ENCODE data around the gene UGT2B15.
"Not testable (repeated sequence)": the region's sequence is repeated elsewhere in the genome, so short reads cannot be mapped to it uniquely, and the experiment has no call there.

Gene UGT2B15

DNA sequence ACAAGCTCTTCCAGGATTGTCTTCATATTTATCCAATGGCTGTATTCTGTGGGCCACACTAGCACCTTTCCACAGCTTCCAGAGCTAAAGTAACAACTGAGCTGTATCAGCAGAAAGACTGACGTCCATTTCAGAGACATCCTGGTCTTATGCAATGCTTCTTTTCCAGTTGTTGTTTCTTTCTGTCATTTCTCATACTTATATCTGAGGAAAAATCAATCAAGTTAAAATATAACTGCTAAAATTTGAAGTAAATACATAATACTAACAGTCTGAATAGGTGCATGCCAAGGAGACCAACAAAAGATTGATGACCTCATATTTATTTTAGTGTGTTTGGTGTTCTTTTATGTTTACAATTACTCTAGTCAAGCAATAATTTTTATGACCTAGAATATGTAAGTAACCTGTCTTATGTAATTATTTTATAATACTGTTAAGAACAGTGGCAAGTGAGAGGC lies at the start of gene UGT2B15:
TSS of gene UGT2B15 (minus strand) at position 174 of the 461 bp plus-strand sequence. CDS start at position 140, 34 bp downstream.
- not testable (repeated sequence) for DNase-seq

GRCh38 chr4:68719075-68719473 lies 48.6 kb upstream of the UGT2B15 start:
- DNase-seq: no peak

DNA sequence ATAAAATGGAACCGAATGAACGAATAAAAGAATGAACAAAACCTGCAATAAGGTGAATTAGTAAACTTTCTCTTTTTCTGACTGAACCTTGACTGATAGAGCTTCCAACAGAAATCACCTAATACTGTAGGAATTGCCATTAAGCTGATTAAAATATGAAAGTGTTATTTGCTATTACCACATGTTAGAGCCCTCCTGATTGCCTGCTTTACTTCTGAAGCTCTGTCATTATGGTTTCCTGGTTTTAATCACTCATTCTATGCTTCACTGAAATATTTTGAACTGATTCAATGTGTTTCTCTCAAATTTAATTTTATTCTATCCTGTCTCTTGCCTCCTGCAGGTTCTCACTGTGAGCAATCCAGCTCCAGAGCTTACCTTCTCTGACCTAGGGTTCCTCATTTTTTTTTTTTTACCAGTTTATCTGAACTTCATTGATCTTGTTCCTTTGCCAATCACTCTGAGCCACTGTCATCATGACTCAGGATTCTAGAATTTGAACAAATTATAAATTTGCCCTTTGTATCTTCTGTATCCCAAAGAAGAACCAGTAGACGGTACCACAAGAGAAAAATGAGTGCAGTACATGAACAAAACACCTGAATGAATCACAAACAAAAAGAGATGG lies 48.1 kb upstream of the UGT2B15 start:
- no peak for DNase-seq

DNA sequence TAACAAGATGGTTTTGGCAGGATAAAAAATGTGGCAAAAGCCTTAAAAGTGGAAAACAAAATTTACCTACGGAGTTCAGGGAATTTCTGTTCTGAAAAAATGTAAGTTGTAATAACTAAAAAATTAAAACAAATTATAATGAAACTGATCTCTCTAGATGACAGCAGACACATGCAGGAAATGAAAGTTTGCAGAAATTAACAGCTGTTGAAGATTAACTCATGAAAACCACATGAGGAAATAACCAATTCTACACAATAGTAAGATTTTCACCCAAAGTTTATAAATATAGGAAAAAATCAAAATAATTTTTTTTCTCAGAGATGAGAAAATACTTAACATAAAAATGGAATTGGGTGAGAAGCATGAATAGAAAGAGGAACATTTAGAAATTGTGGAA lies 47.5 kb upstream of the UGT2B15 start:
- DNase-seq: no peak

- DNase-seq: no peak
Observed at GRCh38 chr4:68714400-68714799, 43.9 kb upstream of the UGT2B15 start.

GRCh38 chr4:68712207-68712606 lies 41.8 kb upstream of the UGT2B15 start:
- DNase-seq: no peak

DNA sequence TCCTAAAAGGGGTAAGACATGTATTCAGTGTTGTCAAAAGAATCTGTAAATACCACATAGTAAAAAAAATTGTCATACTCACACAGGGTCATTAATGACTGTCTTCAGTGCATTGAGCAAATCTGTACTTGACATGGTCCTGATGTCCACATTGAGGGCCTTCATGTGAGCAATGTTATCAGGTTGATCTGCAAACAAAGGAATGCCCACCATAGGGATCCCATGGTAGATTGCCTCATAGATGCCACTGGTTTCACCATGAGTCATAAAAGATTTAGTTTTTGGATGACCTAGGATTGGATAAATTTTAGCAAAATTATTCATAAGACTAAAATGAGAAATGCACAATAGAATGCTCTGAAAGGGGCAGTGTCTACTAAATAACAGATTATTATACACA lies 38.1 kb upstream of the UGT2B15 start:
- no peak for DNase-seq

- DNase-seq: not testable (repeated sequence)
Observed at GRCh38 chr4:68703168-68703567, 32.7 kb upstream of the UGT2B15 start.

DNA sequence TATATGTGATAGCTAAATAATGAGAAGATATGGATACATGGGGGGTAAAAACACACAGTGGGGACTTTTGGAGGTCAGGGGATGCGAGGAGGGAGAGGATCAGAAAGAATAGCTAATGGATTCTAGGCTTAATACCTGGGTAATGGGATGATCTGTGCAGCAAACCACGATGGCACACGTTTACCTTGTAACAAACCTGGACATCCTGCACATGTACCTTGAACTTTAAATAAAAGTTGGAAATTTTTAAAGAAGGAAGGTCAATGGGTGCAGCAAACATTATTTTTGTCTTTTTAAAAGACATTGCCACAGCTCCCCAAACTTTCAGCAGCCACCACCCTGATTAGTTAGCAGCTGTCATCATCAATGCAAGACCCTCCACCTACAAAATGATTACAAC lies 29.7 kb upstream of the UGT2B15 start:
- no peak for DNase-seq

DNA sequence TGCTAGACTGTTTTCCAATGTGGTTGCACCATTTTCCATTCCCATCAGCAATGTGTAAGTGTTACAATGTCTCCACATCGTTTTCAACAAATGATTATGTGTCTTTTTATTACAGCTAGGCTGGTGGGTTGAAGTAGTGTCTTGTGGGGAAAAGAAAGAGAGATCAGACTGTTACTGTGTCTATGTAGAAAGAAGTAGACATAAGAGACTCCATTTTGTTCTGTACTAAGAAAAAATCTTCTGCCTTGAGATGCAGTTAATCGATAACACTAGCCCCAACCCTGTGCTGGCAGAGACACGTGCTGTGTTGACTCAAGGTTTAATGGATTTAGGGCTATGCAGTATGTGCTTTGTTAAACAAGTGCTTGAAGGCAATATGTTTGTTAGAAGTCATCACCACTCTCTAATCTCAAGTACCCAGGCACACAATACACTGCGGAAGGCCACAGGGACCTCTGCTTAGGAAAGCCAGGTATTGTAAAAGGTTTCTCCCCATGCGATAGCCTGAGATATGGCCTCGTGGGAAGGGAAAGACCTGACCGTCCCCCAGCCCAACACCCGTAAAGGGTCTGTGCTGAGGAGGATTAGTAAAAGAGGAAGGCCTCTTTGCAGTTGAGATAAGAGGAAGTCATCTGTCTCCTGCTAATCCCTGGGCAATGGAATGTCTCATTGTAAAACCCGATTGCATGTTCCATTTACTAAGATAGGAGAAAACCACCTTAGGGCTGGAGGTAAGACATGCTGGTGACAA lies 23.0 kb upstream of the UGT2B15 start:
- no peak for DNase-seq

- DNase-seq: no peak
Observed at GRCh38 chr4:68691186-68691585, 20.7 kb upstream of the UGT2B15 start.

- DNase-seq: no peak
Observed at GRCh38 chr4:68683034-68683433, 12.6 kb upstream of the UGT2B15 start.

GRCh38 chr4:68681298-68681697 lies 10.8 kb upstream of the UGT2B15 start:
- not testable (repeated sequence) for DNase-seq

DNA sequence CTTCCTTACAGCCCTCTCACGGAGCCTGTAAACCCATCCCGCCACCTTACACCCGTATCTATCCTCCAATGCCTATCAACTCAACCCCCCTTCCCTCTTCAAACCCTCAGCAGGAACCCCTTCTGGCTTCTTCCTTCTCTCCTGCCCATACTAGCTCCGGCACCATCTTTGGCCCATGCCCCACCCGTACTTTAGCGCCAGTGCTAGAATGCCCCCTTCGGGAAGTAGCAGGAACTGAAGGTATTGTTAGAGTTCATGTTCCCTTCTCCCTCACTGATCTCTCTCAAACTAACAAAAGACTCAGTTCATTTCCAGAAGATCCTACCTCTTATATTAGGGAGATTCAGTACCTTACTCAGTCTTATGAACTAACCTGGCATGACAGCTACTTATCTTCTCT lies 2.7 kb upstream of the UGT2B15 start:
- DNase-seq: no peak

- not testable (repeated sequence) for DNase-seq
Observed at GRCh38 chr4:68671217-68671616, 765 bp upstream of the UGT2B15 start.

GRCh38 chr4:68668537-68669163 lies 1.8 kb downstream of the UGT2B15 start:
- not testable (repeated sequence) for DNase-seq

DNA sequence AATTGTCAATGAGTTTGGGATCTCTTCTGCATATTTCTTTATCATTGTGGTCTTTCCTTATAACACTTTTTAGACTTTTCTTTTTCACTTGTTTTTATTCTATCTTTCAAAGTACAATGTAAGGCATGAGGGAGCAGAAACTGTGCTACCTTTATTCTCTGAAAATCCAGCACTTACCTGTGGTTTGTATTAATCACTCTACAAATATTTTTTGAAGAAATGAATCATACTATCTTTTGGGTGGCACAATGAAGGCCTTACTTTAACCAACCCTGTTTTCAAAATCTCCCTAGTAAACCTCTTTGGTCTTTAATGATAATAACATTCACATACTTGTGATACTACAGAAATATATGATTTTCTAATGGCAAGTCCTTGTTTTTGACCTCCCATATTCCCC lies 2.9 kb downstream of the UGT2B15 start:
- not testable (repeated sequence) for DNase-seq

- DNase-seq: not testable (repeated sequence)
Observed at GRCh38 chr4:68664721-68665120, 5.7 kb downstream of the UGT2B15 start.

DNA sequence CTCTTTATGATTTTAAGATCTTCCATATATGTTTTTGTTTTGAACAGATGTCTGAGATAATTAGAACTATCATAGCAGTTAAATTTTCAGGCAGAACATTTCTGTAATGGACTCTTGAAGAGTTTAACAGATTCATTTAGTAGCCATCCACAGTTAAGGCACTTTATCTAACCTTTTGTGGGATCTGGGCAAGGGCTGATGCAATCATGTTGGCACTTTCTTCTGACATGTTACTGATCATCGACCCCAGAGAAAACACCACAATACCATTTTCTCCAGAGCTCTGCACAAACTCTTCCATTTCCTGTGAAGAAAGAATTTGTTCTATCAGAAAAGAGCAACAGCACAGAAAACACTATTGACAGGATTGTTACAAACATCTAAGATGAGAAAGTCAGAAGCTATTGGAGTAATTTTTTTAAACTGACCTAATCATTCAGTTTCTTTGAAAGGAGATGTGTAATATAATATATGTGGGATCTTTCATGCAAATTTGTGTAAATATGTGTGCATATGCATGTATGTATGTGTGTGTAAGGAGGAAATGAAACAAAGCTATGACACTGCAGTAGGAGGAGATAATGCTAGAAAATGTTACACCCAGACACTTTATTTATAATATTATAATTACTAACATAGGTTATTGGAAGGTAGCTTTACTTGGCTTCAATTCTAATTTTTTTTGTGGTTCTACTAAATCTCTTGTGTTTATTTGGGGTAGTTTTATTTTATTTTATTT lies 7.4 kb downstream of the UGT2B15 start:
- not testable (repeated sequence) for DNase-seq

DNA sequence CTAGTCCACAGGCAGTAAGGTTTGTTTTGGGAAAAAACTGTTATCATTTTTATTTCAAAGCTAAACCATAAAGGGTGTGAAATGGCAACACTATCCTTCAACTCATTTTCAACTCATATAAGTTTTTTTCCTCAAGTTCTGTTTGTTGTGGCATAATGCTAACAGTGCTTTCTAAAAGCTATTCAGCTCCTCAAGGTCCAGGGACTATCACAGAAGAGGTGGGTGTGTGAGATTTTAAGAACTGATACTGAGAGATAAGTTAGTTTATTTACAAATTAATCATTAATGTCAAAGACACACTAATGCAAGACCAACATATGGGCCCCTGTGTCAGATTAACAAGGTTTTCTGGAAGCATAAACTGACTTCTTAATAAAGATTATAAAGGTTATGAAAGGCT lies 11.8 kb downstream of the UGT2B15 start:
- no peak for DNase-seq

DNA sequence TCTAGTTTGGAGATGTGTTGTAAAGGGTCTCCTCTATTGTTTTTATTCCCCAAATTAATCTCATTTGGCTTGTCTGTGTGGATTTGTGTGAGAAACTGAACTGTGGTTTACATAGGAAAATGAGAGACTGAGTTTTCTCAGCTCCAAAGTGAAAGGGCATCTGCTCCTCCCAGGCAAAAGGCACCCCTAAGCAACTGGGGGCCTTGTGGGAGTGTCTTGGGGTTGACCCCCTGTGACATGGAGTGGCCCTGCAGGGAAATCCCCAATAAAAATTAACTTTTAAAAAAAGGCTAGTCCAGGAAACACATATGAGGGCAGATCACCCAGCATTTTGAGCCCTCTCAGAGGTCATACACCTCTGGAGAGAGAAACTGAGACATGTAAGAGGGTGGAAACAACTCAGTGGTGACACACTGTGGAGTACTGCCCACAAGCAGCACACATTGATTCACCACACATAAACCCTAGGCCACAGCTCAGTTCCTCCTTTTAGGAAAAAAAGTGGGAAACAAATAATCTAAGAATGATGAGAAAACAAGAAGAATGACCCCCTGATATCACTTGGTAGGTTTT lies 13.3 kb downstream of the UGT2B15 start:
- DNase-seq: not testable (repeated sequence)

- not testable (repeated sequence) for DNase-seq
Observed at GRCh38 chr4:68656445-68656973, 13.9 kb downstream of the UGT2B15 start.

Measured in AML-193 (cell line).